NCI-H2171 treated with DMSO at 0.1 percent for 48 hours (cell line): ENCODE results near the gene PANK1.
A peak's percentile ranks its signal among the peaks of the same experiment; 100 is the strongest.
"Not testable (repeated sequence)": the region's sequence is repeated elsewhere in the genome, so short reads cannot be mapped to it uniquely, and the experiment has no call there.

Experiments used
- DNase-seq: peaks from one replicate; lab custom pipeline; 2025; lab: John Stamatoyannopoulos, UW

The PANK1 gene

GRCh38 chr10:89566992-89567391 lies 78.0 kb downstream of the PANK1 start:
- DNase-seq: no peak

DNA sequence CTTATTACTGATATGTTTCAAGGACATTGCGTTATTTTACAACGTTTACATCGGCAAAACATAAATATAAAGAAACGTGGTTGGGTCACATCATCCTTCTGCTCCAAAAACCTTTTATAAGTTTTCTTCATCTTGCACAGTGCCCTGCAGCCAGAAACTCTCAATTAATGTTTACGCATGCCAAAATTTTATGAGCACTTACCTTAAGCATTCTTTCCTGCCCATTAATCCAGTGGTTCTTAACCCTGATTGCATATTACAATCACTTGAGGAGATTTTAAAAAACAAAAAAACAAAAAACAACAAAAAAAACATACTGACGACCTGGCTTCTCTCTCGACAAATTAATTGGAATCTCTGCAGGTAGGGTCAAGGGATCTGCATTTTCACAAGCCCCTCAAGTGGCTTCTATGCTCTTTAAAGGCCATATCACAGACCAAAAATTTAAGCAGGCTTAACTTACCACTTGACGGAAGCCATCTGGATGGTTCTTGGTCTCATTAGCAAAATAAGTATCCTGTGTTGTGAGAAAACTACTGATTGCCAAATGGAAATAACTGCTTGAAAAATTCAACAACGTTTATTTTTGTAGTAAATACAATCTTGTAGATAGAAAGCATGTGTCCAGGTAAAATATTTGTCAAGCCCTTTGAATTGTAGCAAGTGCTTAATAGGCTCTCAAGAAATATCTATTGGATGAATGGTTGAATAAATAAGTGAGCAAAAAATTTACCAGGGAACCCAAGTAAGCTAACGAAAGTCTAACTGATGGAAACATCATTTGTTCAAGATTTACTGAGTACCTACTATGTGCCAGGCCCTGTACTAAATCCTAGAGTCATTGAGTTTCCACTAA lies 78.7 kb downstream of the PANK1 start:
- no peak for DNase-seq

- no peak for DNase-seq
Observed at GRCh38 chr10:89565180-89565579, 79.9 kb downstream of the PANK1 start.

GRCh38 chr10:89563861-89564478 lies 81.1 kb downstream of the PANK1 start:
- peak; percentile 23 for DNase-seq

DNA sequence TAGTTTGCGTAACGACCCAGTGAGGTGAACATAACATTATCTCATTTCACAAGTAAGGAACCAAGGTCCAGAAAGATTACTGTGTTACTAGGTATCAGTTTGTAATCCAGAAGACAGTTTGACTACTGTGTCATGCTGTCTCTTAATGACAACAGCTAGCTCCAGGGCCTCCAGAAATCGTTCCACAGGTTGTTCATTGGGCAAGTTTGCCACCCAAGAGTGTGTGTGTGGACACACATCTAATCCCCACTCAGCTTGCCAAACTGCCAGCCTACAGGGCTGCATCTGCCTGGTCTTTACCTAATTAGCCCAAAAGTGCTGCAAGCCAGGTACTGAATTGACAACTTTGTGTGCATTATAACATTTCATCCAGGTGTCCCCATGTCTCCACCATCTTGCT lies 81.7 kb downstream of the PANK1 start:
- no peak for DNase-seq

DNA sequence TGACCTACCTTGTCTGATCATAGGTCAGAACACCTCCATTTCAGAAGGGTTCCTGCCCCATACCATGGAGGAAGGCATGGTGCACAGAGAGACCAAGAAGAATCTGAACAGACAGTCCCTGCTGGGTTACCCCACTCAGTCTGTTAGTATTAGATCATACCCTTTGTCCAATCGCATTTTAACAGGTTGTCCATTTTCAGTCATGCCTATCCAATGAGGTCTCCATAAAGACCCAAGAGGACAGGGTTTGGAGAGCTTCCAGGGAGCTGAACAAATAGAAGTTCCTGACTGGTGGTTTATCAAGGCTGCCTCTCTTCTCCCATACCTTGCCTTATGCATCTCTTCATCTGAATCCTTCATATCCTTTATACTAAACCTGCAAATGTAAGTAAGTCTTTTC lies 88.4 kb downstream of the PANK1 start:
- no peak for DNase-seq

DNA sequence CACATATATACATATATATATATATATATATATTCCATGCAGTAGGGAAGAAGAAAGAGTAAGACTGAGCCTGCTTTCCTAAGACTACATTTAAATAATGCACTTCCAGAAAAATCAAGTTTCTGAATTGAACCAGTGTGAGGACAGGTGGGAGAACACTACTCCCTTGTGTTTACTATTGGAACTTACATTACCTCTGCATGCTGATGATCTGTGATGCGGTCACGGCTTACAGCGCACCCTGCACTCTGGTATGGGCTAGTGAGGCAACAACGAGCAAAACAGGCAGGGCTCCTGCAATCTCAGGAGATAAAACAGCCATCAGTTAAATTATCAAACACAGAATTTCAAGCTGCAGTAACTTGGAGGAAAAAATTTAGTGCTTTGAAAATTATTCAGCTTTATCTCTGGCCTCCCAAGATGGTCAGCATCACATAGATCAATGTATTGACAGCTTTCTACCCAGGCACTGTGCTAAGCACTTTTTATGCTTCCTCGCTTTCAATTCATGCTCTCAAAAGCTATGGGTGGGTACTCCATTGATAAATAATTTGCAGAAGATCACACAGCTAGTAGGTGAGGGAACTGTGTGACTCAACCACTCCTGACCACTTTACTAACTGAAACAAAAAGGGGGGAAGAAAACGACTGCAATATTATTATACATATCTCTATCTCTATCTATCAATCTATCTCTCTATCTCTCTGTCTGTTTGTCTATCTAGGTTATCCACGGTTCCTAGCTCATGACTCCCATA lies 89.2 kb downstream of the PANK1 start:
- DNase-seq: no peak

DNA sequence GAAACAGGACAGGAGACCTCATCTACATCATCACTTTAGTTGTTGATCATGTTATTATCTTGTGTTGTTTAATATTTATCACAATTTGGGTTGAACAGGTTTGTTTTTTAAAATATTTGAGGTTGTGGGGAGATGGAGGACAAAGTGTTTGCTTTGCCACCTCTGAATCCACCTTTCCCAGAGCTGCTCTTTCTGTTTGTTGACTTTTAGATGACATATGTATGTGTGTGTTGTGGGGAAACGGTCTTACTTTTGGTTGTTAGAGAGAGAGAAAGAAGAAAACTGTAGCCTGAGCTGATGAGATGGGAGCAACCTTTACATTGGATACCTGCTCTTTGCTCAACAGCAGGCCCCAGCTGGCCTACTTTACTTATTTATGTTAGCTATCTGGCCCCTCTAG lies 90.6 kb downstream of the PANK1 start:
- DNase-seq: no peak

- DNase-seq: no peak
Observed at GRCh38 chr10:89553064-89553734, 91.8 kb downstream of the PANK1 start.

DNA sequence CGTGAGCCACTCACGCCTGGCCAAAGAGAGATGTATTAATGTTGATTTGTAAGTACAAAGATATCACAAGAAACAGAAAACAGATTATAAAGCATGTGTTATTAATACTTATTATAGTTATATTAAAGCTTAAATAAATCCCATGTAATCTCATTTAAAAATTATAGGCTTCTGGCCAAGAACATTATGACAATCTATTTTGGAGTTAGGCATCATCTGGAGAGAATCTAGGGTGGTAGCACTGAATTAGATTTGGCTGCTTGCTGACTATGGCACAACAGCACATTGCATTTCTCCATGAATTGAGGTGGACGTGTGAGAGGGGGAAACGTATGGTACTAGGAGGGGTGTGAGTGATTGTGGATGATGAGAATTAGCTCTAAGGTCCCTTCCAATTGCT lies 92.8 kb downstream of the PANK1 start:
- DNase-seq: no peak

GRCh38 chr10:89550509-89550908 lies 94.5 kb downstream of the PANK1 start:
- no peak for DNase-seq

DNA sequence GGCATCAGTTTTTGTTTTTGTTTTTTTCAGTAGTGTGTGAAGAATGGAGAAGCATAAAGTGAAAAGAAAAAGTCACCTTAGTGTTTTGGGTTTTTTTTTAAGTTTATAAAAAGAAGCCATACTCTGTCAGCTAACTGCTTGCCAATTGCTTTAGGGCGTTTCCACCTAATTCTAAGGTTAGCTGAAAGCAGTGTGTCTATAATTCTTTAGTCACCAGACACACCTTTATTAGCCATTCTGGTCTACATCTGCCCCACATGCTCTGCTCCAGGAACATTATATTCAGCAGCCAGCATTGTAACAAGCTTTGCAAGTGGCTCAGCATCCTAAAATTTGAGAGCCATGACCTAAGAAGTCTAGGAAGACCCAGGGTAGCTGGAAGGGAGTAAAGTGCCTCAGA lies 95.5 kb downstream of the PANK1 start:
- no peak for DNase-seq

GRCh38 chr10:89548673-89549072 lies 96.4 kb downstream of the PANK1 start:
- no peak for DNase-seq

DNA sequence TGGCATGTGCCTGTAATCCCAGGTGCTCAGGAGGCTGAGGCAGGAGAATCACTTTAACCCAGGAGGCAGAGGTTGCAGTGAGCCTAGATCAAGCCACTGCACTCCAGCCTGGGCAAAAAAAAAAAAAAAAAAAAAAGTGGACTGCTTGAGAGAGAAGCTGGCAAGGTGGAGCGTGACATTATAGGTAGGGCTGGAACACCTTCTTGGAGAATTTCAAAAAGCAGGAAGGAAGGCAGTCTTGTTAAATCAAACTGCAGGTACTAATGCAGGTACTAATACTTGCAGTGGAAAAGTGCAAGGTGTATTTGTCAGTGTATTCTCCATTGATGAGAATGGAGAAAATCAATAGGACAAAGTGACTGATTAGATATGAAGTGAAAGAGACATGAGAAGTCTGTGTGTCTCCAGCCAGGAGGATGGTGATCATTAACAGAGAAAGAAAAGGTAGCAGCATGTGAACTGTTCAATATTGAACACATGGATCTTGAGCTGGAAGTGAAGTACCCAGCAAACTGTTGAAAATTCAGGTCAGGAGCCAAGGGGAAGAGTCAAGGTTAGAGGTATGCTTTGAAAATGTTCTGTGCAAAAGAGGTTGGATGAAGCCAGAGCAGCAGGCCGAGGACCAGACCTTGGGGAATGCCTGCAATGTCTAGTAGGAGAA lies 97.1 kb downstream of the PANK1 start:
- DNase-seq: no peak

- DNase-seq: not testable (repeated sequence)
Observed at GRCh38 chr10:89546651-89547050, 98.4 kb downstream of the PANK1 start.

GRCh38 chr10:89543841-89544240 lies 101.2 kb downstream of the PANK1 start:
- no peak for DNase-seq

DNA sequence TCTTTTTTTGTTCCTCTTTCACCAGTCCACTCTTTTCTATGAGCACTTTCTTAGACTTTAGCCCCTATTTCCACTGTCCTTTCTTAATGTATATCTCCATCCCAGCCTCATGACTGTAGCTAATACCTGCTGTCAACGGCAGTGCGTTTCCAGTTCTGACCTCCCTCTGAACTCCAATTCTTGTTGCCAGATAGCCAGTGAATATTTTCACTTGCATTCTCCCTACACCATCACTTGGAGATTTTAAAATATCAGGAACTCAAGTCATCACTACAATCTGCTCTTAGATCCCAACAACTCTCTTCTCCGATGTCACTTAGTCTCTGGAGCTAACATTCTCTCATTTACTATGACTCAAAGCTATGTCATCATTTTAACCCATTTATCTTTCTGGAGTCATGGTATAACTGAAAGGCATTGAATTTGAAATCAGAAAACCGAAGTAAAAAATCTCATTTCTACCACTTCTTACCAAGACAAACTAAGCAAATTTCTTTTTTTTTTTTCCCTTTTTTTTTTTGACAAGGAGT lies 104.6 kb downstream of the PANK1 start:
- DNase-seq: no peak

DNA sequence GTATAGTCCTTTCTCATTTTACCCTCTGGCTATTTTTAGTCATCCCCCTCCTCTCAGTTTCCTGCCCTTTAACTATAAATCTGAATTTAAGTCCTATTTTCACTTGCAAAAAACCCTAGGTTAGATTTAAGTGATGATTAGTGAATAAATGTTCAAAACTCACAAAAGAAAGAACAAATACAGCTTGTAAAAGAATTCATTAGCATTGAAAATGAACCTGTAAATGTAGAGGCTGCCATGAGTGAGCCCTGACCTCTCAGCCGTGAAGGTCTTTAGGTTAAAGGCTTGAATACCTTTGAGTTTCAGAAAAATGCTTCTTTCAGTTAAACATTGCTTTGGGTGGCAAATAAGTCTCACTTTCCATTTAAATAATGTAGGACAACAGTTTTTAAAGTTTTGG lies 107.7 kb downstream of the PANK1 start:
- DNase-seq: no peak

GRCh38 chr10:89536013-89536354 lies 109.1 kb downstream of the PANK1 start:
- no peak for DNase-seq

GRCh38 chr10:89535171-89536012 lies 109.7 kb downstream of the PANK1 start, which contains the start of gene SLC16A12:
TSS of gene SLC16A12 (minus strand) at chr10:89535594. CDS start at chr10:89462578, 73,016 bp downstream.
- no peak for DNase-seq

DNA sequence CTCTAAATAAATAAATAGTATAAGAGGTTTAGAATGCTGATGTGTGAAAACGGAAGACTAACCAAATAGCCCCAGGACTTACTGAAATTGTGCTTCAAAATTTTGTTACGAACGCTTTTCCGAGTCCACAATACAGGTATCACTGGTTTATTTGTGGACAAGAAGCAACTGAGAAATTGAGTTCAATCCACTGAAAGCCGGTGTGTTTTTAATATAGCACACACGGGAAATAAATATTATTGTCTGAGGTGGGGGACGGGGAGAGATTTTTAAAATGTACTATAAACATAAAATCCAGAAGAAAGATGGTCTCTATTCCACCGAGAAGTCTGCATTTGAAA lies 110.2 kb downstream of the PANK1 start:
- no peak for DNase-seq
